Tibial nerve (tissue), 4 donors: ENCODE results near the gene ACP2.

Experiments used
- CTCF ChIP-seq, 5 experiments: fragments of 200-600 bp in 3 of 5; fragments of 450-650 bp in 2 of 5; sonication (generic) in 3 of 5; IDR thresholded peaks; one replicate each; pipeline ENCODE4 v1.5.1; 2016 to 2019; ENCODE audit warnings: antibody characterized with exemption in 5 of 5, mild to moderate bottlenecking in 3 of 5, moderate library complexity in 2 of 5
- EP300 ChIP-seq, 2 donors: sonication (generic); formaldehyde crosslinking; IDR thresholded peaks; one replicate each; pipeline ENCODE4 v1.6.1; 2017; ENCODE audit warnings: antibody characterized with exemption in 2 of 2, mild to moderate bottlenecking in 1 of 2
- POLR2A ChIP-seq, 2 donors: fragments of 450-650 bp; IDR thresholded peaks; one replicate each; pipeline ENCODE4 v1.6.1; 2017; ENCODE audit warnings: antibody characterized with exemption in 2 of 2, mild to moderate bottlenecking in 2 of 2, moderate library complexity in 2 of 2

GRCh38 chr11:47296045-47296444, 47.4 kb upstream of the ACP2 start:
- TF ChIP-seq POLR2A (IDR thresholded peaks at IDR 0.05) (no peak), CTCF (IDR thresholded peaks at IDR 0.05) (no peak), EP300 (IDR thresholded peaks at IDR 0.05) (no peak)
